ENCODE results near the gene RXRB. TPM values are rescaled to one million over a fixed set of nuclear protein-coding genes. Genes with fewer than 3 reads are reported as not detected.

The RXRB gene
- total RNA-seq, 1 experiment from 2014 or later: 30.4 TPM

- H3K4me3 ChIP-seq (ENCODE audit: low read depth, low read length): no peak overlapping the region
- intact Hi-C loops (cut with micrococcal nuclease; ENCODE audit: unreplicated experiment): no loop called here
- no peaks in the 10 kb centered on the region for H3K36me3 Mint-ChIP-seq (ENCODE audit: insufficient read depth, unreplicated experiment)
- no peak overlapping the region for H3K27ac Mint-ChIP-seq (ENCODE audit: unreplicated experiment)
- BruUV-seq (replicated peaks): no TSS peak
- peaks cover 5% of the 10 kb centered on the region for H3K27me3 Mint-ChIP-seq (ENCODE audit: insufficient read depth, unreplicated experiment)
- TF ChIP-seq CTCF (IDR thresholded peaks at IDR 0.05; ENCODE audit: insufficient read depth in 1 of 2, low read depth in 1 of 2, low read length in 1 of 2, severe bottlenecking in 1 of 2, unreplicated experiment in 1 of 2): no peak
- CTCF ChIA-PET: no interaction called here
- no peaks in the 10 kb centered on the region for H3K27me3 ChIP-seq (replicated peaks; ENCODE audit: control insufficient read depth, insufficient read depth, low read length)
- no peak for DNase-seq
- H3K36me3 ChIP-seq (ENCODE audit: control insufficient read depth, insufficient read depth, low read length): no peaks in the 10 kb centered on the region; the same call in 1 of the 2 replicates
- H3K4me3 Mint-ChIP-seq (ENCODE audit: unreplicated experiment): no peak overlapping the region
- POLR2A ChIA-PET: no interaction called here
- no peaks in the 10 kb centered on the region for H3K9me3 ChIP-seq
- no peaks in the 10 kb centered on the region for H3K9me3 Mint-ChIP-seq (ENCODE audit: unreplicated experiment)
- no peaks in the 10 kb centered on the region for H3K4me1 Mint-ChIP-seq (ENCODE audit: low read depth, unreplicated experiment)
- no peaks in the 10 kb centered on the region for H3K4me1 ChIP-seq
These were observed 10.6 kb downstream of the RXRB start for GRCh38 chr6:33189625-33190448.

- H3K27me3 ChIP-seq (replicated peaks; ENCODE audit: control insufficient read depth, insufficient read depth, low read length): no peaks in the 10 kb centered on the region
- H3K4me1 Mint-ChIP-seq (ENCODE audit: low read depth, unreplicated experiment): no peaks in the 10 kb centered on the region
- no peaks in the 10 kb centered on the region for H3K36me3 Mint-ChIP-seq (ENCODE audit: insufficient read depth, unreplicated experiment)
- no TSS peak for BruUV-seq (replicated peaks)
- ChIA-PET CTCF (no interaction called here), POLR2A (no interaction called here)
- intact Hi-C loops (cut with micrococcal nuclease; ENCODE audit: unreplicated experiment): no loop called here
- DNase-seq: no peak
- H3K27me3 Mint-ChIP-seq (ENCODE audit: insufficient read depth, unreplicated experiment): peaks cover 11% of the 10 kb centered on the region
- no peak overlapping the region for H3K4me3 ChIP-seq (ENCODE audit: low read depth, low read length)
- no peaks in the 10 kb centered on the region for H3K4me1 ChIP-seq
- H3K36me3 ChIP-seq (ENCODE audit: control insufficient read depth, insufficient read depth, low read length): no peaks in the 10 kb centered on the region
- no peak overlapping the region for H3K27ac Mint-ChIP-seq (ENCODE audit: unreplicated experiment)
- H3K9me3 ChIP-seq: no peaks in the 10 kb centered on the region
- H3K9me3 Mint-ChIP-seq (ENCODE audit: unreplicated experiment): peaks cover 5% of the 10 kb centered on the region
- TF ChIP-seq CTCF (IDR thresholded peaks at IDR 0.05; ENCODE audit: insufficient read depth in 1 of 2, low read depth in 1 of 2, low read length in 1 of 2, severe bottlenecking in 1 of 2, unreplicated experiment in 1 of 2): no peak
- H3K4me3 Mint-ChIP-seq (ENCODE audit: unreplicated experiment): no peak overlapping the region
These were observed 11.3 kb downstream of the RXRB start for GRCh38 chr6:33189164-33189563.

- no peaks in the 10 kb centered on the region for H3K9me3 ChIP-seq
- H3K27me3 Mint-ChIP-seq (ENCODE audit: insufficient read depth, unreplicated experiment): peaks cover 11% of the 10 kb centered on the region
- no peaks in the 10 kb centered on the region for H3K4me1 ChIP-seq
- DNase-seq: no peak
- no peak overlapping the region for H3K4me3 ChIP-seq (ENCODE audit: low read depth, low read length)
- peaks cover 18% of the 10 kb centered on the region for H3K9me3 Mint-ChIP-seq (ENCODE audit: unreplicated experiment)
- no peaks in the 10 kb centered on the region for H3K36me3 Mint-ChIP-seq (ENCODE audit: insufficient read depth, unreplicated experiment)
- H3K4me1 Mint-ChIP-seq (ENCODE audit: low read depth, unreplicated experiment): no peaks in the 10 kb centered on the region
- intact Hi-C loops (cut with micrococcal nuclease; ENCODE audit: unreplicated experiment): no loop called here
- no TSS peak for BruUV-seq (replicated peaks)
- CTCF ChIA-PET: no interaction called here
- no peak for TF ChIP-seq CTCF (IDR thresholded peaks at IDR 0.05; ENCODE audit: insufficient read depth in 1 of 2, low read depth in 1 of 2, low read length in 1 of 2, severe bottlenecking in 1 of 2, unreplicated experiment in 1 of 2)
- H3K4me3 Mint-ChIP-seq (ENCODE audit: unreplicated experiment): no peak overlapping the region
- H3K36me3 ChIP-seq (ENCODE audit: control insufficient read depth, insufficient read depth, low read length): no peaks in the 10 kb centered on the region
- POLR2A ChIA-PET: no interaction called here
- no peaks in the 10 kb centered on the region for H3K27me3 ChIP-seq (replicated peaks; ENCODE audit: control insufficient read depth, insufficient read depth, low read length)
- H3K27ac Mint-ChIP-seq (ENCODE audit: unreplicated experiment): no peak overlapping the region
These were observed 12.7 kb downstream of the RXRB start for GRCh38 chr6:33187809-33188208.
